DND-41 (cell line): ENCODE data around the gene FAIM.

Experiments
- CTCF ChIP-seq: IDR thresholded peaks from 2 replicates; pipeline ENCODE4 v1.5.1; 2012; ENCODE audit warnings: borderline replicate concordance, low read length, moderate library complexity, mild to moderate bottlenecking; ENCODE audit not compliant: poor library complexity, severe bottlenecking; ENCODE audit errors: extremely low read depth
- EZH2 ChIP-seq: IDR thresholded peaks from 3 replicates; pipeline ENCODE4 v1.6.1; 2012; ENCODE audit warnings: borderline replicate concordance, low read depth, mild to moderate bottlenecking, moderate library complexity, low read length, inconsistent platforms; ENCODE audit not compliant: severe bottlenecking

DNA sequence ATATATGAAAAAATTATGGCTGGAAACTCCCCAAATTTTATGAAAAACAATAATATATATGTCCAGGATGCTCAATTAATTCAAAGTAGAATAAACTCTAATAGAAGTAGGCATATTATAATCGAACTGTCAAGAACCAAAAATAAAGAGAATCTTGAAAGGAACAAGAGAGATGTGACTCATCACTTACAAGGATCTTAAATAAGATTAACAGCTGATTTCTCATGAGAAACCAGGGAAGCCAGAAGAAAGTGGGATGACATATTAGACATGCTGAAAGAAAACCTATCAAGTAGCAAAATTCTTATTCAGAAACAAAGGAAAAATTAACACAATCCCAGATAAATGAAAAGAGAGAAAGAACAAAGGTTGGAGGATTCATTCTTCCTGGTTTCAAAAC lies 66.8 kb downstream of the FAIM start:
- TF ChIP-seq CTCF (no peak), EZH2 (no peak)
